ENCODE results near the gene ZNF14.
"Not testable (repeated sequence)": the region's sequence is repeated elsewhere in the genome, so short reads cannot be mapped to it uniquely, and the experiment has no call there.

The ZNF14 gene

GRCh38 chr19:19732579-19733501 is at the start of gene ZNF14:
Gene ZNF14 (minus strand): TSS chr19:19733112. CDS start chr19:19732958, 154 bp downstream.
- in situ Hi-C loops (cut with MboI; ENCODE audit: low sequenced_read_pairs): no loop called here

- in situ Hi-C loops (cut with MboI; ENCODE audit: low sequenced_read_pairs): not testable (repeated sequence)
Observed at GRCh38 chr19:19781791-19782190, 48.9 kb upstream of the ZNF14 start.

- in situ Hi-C loops (cut with MboI; ENCODE audit: low sequenced_read_pairs): no loop called here
Observed at GRCh38 chr19:19778666-19779065, 45.8 kb upstream of the ZNF14 start.

DNA sequence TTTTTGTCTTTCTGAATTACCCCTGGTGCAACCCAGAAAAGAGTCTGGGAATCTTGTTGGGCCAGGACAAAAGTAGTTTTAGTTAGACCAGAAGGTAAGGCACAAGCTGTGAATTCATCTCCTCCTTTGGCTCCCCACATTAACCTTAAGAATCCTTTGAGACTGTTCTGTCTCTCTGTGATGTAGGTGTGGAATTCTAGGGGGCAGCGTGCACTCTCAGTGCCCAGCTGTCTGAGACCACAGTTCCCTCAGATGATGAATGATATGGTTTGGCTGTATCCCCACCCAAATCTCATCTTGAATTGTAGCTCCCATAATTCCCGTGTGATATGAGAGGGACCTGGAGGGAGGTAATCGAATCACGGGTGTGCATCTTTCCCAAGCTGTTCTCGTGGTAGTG is 44.8 kb upstream of the ZNF14 start:
- in situ Hi-C loops (cut with MboI; ENCODE audit: low sequenced_read_pairs): no loop called here

DNA sequence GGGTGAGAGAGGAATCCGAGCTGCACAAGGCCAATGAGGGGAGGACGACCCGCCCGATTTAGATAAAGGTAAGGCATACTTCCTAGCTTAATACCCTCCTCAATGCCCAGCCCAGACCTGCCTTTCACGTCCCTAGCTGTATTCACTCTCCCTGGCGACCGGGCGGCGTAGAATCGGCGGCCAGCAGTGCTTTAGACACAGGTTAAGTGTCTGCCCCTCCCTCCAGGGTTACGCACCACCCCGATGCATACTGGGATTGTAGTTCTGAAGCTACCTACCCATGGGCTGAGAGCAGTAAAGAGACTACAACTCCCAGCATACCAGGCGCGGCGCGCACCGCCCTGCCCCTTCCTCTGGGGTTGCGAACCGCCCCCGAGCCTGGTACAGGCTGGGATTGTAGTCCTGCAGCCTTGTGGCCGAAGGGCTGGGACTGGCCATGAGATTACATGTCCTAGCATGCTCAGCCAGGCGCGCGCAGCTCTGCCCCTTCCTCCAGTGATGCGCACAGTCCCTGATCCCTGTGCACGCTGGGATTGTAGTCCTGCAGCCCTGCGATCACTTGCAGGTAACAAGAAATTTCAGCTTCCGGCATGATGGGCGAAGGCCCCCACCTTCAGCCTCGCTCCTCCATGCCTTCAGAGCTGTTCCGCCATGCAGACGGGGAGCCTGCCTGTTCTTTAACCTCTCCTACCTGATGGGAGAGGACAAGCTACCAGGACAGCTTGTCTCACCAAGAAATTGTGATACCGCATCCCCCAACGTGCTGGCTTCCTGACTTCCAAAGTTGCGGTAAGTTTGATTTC is 43.5 kb upstream of the ZNF14 start:
- in situ Hi-C loops (cut with MboI; ENCODE audit: low sequenced_read_pairs): no loop called here

- in situ Hi-C loops (cut with MboI; ENCODE audit: low sequenced_read_pairs): no loop called here
Observed at GRCh38 chr19:19775891-19776205, 42.9 kb upstream of the ZNF14 start.

GRCh38 chr19:19774354-19775033 is 41.6 kb upstream of the ZNF14 start:
- in situ Hi-C loops (cut with MboI; ENCODE audit: low sequenced_read_pairs): no loop called here

- in situ Hi-C loops (cut with MboI; ENCODE audit: low sequenced_read_pairs): not testable (repeated sequence)
Observed at GRCh38 chr19:19771963-19772362, 39.1 kb upstream of the ZNF14 start.

- in situ Hi-C loops (cut with MboI; ENCODE audit: low sequenced_read_pairs): not testable (repeated sequence)
Observed at GRCh38 chr19:19769971-19770370, 37.1 kb upstream of the ZNF14 start.

DNA sequence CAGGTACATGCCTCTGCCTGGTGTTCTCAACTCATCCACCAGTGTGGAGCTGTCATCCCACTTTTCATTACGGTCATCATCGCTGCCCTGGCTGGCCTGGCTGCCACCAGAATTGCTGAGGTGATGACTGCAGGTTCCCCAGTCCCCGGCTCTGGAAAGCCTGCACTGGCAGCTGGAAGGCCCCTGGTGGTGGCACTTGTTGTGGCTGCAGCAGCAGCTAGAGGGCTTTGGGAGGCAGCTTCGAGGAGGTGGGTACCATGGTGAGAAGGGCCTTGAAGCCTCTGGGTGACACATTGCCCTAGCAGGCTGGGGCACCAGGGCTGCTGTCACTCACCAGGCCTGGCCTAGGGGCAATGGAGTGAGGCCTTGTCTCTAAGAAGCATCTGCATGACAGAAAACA is 25.3 kb upstream of the ZNF14 start:
- in situ Hi-C loops (cut with MboI; ENCODE audit: low sequenced_read_pairs): no loop called here

GRCh38 chr19:19752760-19753403 is 20.0 kb upstream of the ZNF14 start:
- in situ Hi-C loops (cut with MboI; ENCODE audit: low sequenced_read_pairs): no loop called here

DNA sequence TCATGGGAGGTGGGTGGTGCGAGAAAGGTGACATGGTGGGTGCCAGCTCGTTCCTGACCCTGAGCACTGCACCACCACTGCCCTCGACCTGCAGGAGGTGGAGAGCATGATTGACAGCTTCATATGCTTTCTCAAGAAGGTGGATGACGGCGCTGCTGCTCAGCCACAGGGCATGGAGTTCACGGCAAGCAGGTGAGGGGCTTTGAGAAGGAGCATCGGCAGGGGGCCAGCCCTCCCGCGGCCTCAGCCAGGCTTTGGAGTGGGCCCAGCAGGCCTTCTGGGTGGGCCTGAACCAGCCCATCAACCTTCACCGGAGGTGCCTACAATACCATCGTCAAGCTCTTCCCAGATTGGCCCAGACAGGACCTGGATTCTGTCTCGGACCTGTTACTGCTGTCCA is 18.9 kb upstream of the ZNF14 start:
- in situ Hi-C loops (cut with MboI; ENCODE audit: low sequenced_read_pairs): no loop called here

DNA sequence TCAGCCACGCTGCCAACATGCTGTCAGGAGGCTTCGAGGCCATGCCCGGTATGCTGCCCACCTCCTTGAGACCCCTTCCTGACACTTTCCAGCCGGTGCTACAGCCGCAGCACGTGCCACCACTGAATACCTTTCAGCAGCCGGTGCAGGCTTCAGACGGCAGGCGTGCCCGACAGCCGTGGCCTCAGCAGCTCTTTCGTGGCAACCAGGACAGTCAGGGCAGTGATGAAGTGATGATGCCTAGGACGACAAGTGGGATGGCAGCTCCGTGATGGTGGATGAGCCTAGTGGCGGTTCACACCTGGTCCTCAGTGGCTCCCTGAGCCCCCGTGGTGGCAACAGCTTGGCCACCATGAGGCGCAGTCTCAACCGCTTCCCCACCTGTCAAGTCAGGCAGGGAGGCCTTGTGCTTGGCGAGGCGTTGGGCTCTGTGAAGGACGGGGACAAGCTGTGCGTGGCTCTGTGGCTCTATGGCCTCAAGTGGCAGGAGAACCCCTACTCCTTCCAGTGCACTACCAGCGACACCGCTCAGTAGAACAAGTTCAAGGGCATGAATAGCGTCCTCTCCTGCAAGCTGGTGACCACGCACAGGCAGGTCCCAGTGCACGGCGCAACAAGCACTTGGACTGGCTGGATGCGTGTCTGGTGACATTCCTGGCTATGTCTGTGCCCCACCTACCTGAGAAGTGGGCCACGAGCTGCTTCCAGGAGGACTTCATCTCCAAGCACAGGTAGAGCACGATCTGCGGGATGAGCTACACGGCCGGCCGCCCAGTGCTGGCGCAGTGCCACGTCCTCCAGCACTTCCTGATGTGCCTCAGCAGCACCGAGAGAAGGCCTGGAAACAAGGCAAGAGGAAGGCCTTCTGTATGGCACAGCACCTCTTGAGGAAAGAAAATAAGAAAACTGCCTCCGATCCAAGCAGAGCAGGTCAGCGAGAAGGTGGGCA is 18.2 kb upstream of the ZNF14 start:
- in situ Hi-C loops (cut with MboI; ENCODE audit: low sequenced_read_pairs): no loop called here

DNA sequence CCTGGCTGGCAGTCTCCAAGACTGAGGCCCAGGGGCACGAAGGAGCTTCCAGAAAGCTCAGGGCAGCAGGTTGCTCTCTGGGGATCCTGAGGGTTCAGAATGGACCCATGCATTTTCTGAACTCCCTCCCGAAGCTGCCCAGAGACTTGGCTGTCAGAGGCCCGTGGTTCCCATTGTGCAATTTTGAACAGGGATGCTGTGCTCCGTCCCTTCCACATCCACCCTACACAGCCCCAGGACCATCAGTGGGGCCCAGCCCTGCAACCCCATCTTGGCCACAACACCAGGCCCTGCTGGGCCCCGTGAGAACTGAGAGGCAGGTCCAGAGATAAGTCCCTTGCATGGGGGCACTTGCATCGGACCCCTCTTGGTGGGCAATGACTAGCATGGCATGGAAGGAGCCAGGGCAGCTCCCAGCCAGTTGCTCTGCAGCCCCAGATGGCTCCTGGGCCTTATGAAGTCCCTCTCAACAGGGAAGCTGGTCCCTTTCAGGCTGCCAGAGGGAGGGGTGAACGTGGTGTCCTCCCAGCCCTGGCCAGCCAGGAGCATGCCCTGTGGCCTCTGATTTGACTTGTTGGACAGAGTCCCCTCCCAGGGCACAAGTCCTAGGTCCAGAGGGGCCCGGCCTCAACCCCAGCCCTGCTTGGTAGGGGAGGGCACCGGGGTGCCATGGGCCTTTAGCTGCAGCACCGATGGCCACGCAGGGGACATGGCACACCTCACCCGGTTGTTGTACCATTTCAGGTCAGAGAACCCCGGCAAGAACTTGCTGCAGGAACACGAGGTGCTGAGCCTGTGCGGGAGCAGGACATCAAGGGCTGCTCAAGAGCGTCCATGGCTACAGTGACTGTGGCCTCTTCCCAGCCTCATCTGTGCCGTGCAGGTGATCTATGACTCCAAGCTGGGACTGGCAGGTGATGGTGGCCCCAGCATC is 17.3 kb upstream of the ZNF14 start:
- in situ Hi-C loops (cut with MboI; ENCODE audit: low sequenced_read_pairs): no loop called here

DNA sequence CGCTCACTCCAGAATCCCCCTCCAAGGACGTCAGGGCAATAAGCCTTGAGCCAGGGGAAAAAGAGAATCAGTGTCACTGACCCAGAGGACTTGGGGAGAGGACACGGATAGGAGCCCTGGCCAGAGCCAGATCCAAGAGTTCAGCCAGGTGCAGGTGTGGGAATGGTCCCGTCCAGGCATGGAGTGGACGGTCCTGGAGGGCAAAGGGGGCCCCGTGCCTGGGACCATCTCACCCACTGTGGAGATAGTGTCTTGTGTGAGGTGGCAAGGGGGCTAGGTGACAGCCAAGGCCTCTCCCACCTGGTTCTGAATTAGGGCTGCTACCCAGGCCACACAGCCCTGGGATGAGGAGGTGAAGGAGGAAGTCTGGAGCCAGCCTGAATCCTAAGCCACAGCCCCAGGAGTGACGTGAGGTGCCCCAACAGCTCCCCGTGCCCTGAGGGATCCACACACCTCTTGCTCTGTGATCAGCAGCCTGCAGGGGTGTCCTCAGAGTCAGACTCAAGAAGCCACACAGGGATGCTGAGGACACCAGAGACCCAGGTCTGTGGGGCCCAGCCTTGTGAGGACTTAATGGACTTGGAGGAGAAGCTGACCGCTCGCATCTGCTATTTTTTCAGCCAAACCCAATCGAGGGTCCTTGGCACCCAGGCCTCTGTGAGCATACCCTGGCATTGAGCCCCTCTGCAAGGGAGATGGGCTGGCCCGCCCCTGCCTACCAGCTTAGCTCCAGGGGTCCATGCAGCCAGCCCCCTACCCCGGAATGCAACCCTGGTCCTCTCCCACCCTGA is 16.4 kb upstream of the ZNF14 start:
- in situ Hi-C loops (cut with MboI; ENCODE audit: low sequenced_read_pairs): no loop called here

DNA sequence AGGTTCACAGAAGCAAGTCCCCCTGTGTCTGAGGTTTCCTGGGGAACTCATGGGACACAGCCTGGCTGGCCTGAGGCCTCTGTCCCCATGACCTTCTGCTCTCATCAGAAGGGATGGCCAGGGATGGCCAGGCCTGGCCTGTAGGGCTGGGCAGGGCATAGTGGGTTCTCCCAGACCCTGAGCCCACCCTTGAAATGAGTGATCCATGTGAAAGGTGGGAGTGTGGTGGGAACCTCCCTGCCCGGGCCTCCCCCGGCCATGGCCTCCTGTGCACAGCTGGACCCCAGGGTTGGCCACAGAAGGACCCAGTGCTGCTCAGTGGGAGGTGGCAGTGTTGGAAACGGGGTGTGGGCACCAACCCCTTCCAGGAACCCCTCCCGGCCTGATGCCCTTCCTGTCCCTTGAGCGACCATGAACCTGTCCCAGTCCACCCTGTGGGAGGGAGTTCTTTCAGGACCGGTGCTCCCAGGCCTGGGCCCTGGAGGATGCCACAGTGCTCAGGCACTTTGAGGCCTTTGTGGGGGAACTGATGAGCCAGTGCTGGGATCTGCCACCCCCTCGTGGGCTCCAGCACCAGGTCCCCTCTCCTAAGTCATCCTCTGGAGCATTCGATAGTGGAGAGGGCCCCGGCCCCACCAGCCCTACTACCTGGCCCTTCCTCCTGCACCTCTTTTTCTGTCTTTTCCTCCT is 15.5 kb upstream of the ZNF14 start:
- in situ Hi-C loops (cut with MboI; ENCODE audit: low sequenced_read_pairs): no loop called here

Data from HL-60/S4 (cell line).